22Rv1 (cell line): Measurements from ENCODE around the gene MTA1.

Source experiments
- ZFX ChIP-seq: fragments of 450-650 bp; IDR thresholded peaks from 2 replicates; pipeline ENCODE4 v1.6.1; 2017; ENCODE audit warnings: antibody characterized with exemption, borderline replicate concordance
- TF ChIP-seq, protein P1 (sequence below): fragments of 450-650 bp; IDR thresholded peaks from 2 replicates; pipeline ENCODE4 v1.5.1; 2017; ENCODE audit warnings: mild to moderate bottlenecking

DNA sequence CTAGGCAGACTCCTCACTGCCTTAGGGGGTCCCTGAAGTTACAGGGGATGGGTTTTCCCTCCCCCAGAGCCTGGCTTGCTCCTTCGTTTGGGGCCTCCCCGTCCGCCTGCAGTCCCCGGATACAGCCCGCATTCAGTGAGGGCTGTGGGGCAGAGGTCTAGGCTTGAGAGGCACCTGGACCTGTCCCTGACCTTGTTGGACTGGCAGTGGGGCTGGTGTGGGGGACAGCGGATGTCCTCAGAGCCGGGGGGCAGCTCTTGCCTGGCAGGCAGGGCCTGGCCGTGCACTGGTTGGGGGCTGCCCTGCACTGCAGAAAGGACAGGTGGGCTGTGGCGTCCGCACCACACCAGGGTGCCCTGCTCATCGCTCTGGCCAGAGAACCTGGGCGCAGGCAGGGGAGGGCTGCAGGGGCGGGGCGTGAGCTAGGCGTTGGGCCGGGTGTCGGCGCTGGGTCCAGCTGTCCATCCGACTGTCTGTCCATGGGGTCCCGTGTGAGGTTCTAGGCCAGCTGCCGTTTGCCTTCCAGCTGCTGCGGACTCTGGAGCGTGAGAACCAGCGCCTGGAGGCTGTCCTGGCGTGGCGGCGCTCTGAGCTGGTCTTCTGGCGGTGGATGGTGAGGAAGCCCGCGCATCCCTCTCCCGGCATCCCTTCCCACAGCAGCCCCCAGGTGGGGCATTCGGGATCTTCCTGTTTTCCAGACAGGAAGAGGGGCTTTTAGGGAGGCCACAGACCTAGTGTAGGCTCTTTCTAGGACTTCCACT, 77.4 kb downstream of the MTA1 start:
- TF ChIP-seq, protein P1, sequence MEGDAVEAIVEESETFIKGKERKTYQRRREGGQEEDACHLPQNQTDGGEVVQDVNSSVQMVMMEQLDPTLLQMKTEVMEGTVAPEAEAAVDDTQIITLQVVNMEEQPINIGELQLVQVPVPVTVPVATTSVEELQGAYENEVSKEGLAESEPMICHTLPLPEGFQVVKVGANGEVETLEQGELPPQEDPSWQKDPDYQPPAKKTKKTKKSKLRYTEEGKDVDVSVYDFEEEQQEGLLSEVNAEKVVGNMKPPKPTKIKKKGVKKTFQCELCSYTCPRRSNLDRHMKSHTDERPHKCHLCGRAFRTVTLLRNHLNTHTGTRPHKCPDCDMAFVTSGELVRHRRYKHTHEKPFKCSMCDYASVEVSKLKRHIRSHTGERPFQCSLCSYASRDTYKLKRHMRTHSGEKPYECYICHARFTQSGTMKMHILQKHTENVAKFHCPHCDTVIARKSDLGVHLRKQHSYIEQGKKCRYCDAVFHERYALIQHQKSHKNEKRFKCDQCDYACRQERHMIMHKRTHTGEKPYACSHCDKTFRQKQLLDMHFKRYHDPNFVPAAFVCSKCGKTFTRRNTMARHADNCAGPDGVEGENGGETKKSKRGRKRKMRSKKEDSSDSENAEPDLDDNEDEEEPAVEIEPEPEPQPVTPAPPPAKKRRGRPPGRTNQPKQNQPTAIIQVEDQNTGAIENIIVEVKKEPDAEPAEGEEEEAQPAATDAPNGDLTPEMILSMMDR, result no peak
- TF ChIP-seq ZFX, result no peak
